Uterus (tissue), 2 donors: ENCODE measurements around the gene RHOXF2.
"Not testable (repeated sequence)": the region's sequence is repeated elsewhere in the genome, so short reads cannot be mapped to it uniquely, and the experiment has no call there.

Experiments
- CTCF ChIP-seq, 4 experiments: fragments of 200-600 bp in 2 of 4; fragments of 450-650 bp in 2 of 4; sonication (generic) in 2 of 4; IDR thresholded peaks; one replicate each; pipeline ENCODE4 v1.5.1; 2016 to 2019; ENCODE audit warnings: antibody characterized with exemption in 4 of 4, mild to moderate bottlenecking in 2 of 4, moderate library complexity in 1 of 4
- POLR2A ChIP-seq, 2 donors: fragments of 450-650 bp; IDR thresholded peaks; one replicate each; pipeline ENCODE4 v1.6.1; 2016; ENCODE audit warnings: antibody characterized with exemption in 2 of 2, mild to moderate bottlenecking in 1 of 2, moderate library complexity in 1 of 2

DNA sequence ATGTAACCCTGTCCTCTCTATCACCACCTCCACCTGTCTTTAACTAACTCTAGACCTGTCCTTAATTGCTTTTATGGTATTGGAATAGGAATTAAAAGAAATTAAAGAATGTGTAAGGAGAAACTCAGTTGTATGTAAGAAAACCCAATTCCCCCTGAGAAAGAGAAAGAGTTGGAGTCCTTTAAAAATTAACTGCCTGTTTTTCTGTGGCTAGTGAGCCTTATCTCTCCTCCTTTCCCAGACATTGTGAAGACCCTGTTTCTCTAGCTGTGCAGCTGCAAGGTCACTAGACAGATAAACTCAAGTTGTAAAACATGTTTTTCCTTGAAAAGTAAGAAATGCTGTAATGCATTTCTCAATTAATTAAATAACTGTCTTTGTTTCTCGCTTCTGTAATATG, 12.1 kb upstream of the RHOXF2 start:
- not testable (repeated sequence) for TF ChIP-seq POLR2A, CTCF (IDR thresholded peaks at IDR 0.05)
